ENCODE results near the gene PER3.
A peak's percentile ranks its signal among the peaks of the same experiment; 100 is the strongest.

Gene PER3

GRCh38 chr1:7749126-7749525 lies 35.0 kb upstream of the PER3 start:
- no peak for DNase-seq (ENCODE audit: low read depth)
- no peak for TF ChIP-seq CTCF (IDR thresholded peaks at IDR 0.05; ENCODE audit: low read depth, low read length, missing control alignments)
- in situ Hi-C loops (cut with HindIII; ENCODE audit: low sequenced_read_pairs): no loop called here
- no peak overlapping the region for H3K4me3 ChIP-seq (ENCODE audit: low read depth, low read length)

GRCh38 chr1:7751174-7751573 lies 32.9 kb upstream of the PER3 start:
- in situ Hi-C loops (cut with HindIII; ENCODE audit: low sequenced_read_pairs): no loop called here
- H3K4me3 ChIP-seq (ENCODE audit: low read depth, low read length): no peak overlapping the region
- no peak for DNase-seq (ENCODE audit: low read depth)
- TF ChIP-seq CTCF (IDR thresholded peaks at IDR 0.05; ENCODE audit: low read depth, low read length, missing control alignments): no peak

GRCh38 chr1:7752512-7753417 lies 31.3 kb upstream of the PER3 start:
- H3K4me3 ChIP-seq (ENCODE audit: low read depth, low read length): peak overlapping the region; percentile 17
- TF ChIP-seq CTCF (IDR thresholded peaks at IDR 0.05; ENCODE audit: low read depth, low read length, missing control alignments): peak; percentile 74
- peak; percentile 67 for DNase-seq (ENCODE audit: low read depth)
- in situ Hi-C loops (cut with HindIII; ENCODE audit: low sequenced_read_pairs): no loop called here

- no peak for TF ChIP-seq CTCF (IDR thresholded peaks at IDR 0.05; ENCODE audit: low read depth, low read length, missing control alignments)
- in situ Hi-C loops (cut with HindIII; ENCODE audit: low sequenced_read_pairs): no loop called here
- no peak for DNase-seq (ENCODE audit: low read depth)
- no peak overlapping the region for H3K4me3 ChIP-seq (ENCODE audit: low read depth, low read length)
These were observed 30.4 kb upstream of the PER3 start for GRCh38 chr1:7753641-7754040.

GRCh38 chr1:7754234-7754633 lies 29.9 kb upstream of the PER3 start:
- no peak for DNase-seq (ENCODE audit: low read depth)
- no peak for TF ChIP-seq CTCF (IDR thresholded peaks at IDR 0.05; ENCODE audit: low read depth, low read length, missing control alignments)
- in situ Hi-C loops (cut with HindIII; ENCODE audit: low sequenced_read_pairs): no loop called here
- no peak overlapping the region for H3K4me3 ChIP-seq (ENCODE audit: low read depth, low read length)

GRCh38 chr1:7755448-7755847 lies 28.6 kb upstream of the PER3 start:
- TF ChIP-seq CTCF (IDR thresholded peaks at IDR 0.05; ENCODE audit: low read depth, low read length, missing control alignments): peak; percentile 66
- DNase-seq (ENCODE audit: low read depth): no peak
- in situ Hi-C loops (cut with HindIII; ENCODE audit: low sequenced_read_pairs): no loop called here
- H3K4me3 ChIP-seq (ENCODE audit: low read depth, low read length): no peak overlapping the region

Measured in astrocyte of the cerebellum (primary cell).